Skin epidermis (tissue), 12 donors: ENCODE data around the gene TM9SF4.

Experiments used
- H3K27ac ChIP-seq, 21 experiments: fragments of 200-600 bp; sonication (generic) in 11 of 21; one replicate each; pipeline ENCODE4 v1.5.0; 2020; ENCODE audit warnings: mild to moderate bottlenecking in 3 of 21, inconsistent platforms in 2 of 21, moderate library complexity in 2 of 21
- H3K4me3 ChIP-seq, 7 experiments: fragments of 200-600 bp; sonication (generic) in 2 of 7; one replicate each; pipeline ENCODE4 v1.5.0; 2020; ENCODE audit warnings: inconsistent platforms in 2 of 7, mild to moderate bottlenecking in 2 of 7, moderate library complexity in 1 of 7

TM9SF4 gene

DNA sequence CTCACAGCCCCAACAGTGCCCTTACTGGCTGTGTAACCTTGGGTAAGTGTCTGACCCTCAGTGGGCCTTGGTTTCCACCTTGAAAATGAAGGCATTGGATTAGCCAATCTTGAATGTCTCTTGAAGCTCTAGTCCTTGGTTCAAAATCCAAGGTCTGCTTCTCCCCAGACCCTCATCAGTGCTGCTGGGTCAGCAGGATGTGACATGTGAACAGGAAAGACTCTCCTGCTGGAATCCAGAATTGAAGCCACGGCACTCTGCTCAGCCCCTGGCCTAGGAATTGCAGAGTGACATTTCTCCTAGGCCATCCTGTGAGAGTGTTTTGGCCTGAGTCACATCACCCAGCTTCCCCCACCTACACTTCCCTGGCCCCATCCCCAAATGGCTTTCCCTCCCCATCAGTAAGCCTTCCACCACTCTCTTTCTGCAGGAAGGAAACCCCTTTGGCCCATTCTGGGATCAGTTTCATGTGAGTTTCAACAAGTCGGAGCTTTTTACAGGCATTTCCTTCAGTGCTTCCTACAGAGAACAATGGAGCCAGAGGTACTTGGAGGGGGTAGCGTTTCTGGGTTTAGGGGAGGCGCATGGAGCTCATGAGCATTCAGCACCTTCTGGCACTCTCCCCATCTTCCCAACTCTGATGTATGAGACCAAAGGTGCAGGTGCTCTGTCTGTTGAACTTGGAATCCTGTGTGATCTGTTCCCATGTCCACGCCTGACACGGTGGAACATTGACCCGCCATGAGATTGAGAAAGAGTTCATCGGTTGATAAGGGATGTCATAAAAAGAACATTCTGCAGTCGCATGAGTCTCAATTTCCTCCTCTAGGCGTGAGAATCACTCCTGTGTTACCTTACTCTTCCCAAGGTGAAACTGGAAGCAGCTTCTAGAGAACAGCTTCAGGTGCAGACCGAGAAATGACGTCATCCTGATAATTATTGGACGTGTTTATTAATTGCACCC, 106.9 kb downstream of the TM9SF4 start:
- Histone ChIP-seq H3K4me3 (no peak overlapping the region), H3K27ac (no peak overlapping the region)
